SK-N-SH (cell line): ENCODE measurements around the gene IGFBP7. TPM values are rescaled to one million over a fixed set of nuclear protein-coding genes. Genes with fewer than 3 reads are reported as not detected.

ENCODE experiments used
- CTCF ChIA-PET: fragments of 300-600, 350-600 bp; formaldehyde crosslinking; extraction: SDS; loops from one replicate; lab custom pipeline; 2021; lab: Yijun Ruan, JAX
- POLR2A ChIA-PET: fragments of 350-600 bp; sonication (Branson Sonifier 250); formaldehyde crosslinking; extraction: SDS; loops from one replicate; lab custom pipeline; 2020; ENCODE audit warnings: antibody characterized with exemption, inconsistent platforms; lab: Yijun Ruan, JAX
- DNase-seq: peaks from one replicate; pipeline ENCODE4 v3.0.0; 2012
- H2AFZ ChIP-seq: fragments of 200-600 bp; sonication (generic); 2 replicates; pipeline ENCODE4 v1.8.1; 2016; ENCODE audit warnings: antibody characterized with exemption, mild to moderate bottlenecking, low read depth
- H3F3A ChIP-seq: fragments of 200-600 bp; sonication (generic); replicated peaks from 2 replicates; pipeline ENCODE3; 2016; ENCODE audit warnings: antibody characterized with exemption, mild to moderate bottlenecking; ENCODE audit not compliant: insufficient read depth
- H3K27ac ChIP-seq, 2 experiments: fragments of 200-500 bp in 1 of 2; fragments of 200-600 bp in 1 of 2; sonication (Bioruptor generic) in 1 of 2; sonication (generic), shearing (Covaris generic) in 1 of 2; 2 replicates each; pipeline versions ENCODE4 v1.5.1 to v1.6.1; 2014 to 2016; ENCODE audit warnings: low read depth in 2 of 2, inconsistent platforms in 1 of 2, low read length in 1 of 2, mild to moderate bottlenecking in 1 of 2, mixed read lengths in 1 of 2
- H3K27me3 ChIP-seq: fragments of 200-600 bp; sonication (generic), shearing (Covaris generic); 2 replicates; pipeline ENCODE4 v1.6.1; 2016; ENCODE audit warnings: mixed run types; ENCODE audit not compliant: insufficient read depth
- H3K36me3 ChIP-seq, 2 experiments: fragments of 200-500 bp in 1 of 2; fragments of 200-600 bp in 1 of 2; sonication (Bioruptor generic) in 1 of 2; sonication (generic) in 1 of 2; replicated peaks in 1 of 2; 2 replicates each; pipeline versions ENCODE3 to v1.5.1; 2014 to 2016; ENCODE audit warnings: low read length in 1 of 2, mild to moderate bottlenecking in 1 of 2; ENCODE audit not compliant: insufficient read depth in 2 of 2, control insufficient read depth in 1 of 2
- H3K4me1 ChIP-seq, 2 experiments: fragments of 200-500 bp in 1 of 2; fragments of 200-600 bp in 1 of 2; sonication (Bioruptor generic) in 1 of 2; sonication (generic), shearing (Covaris generic) in 1 of 2; 2 replicates each; pipeline versions ENCODE4 v1.5.1 to v1.6.1; 2014 to 2016; ENCODE audit warnings: low read depth in 1 of 2, low read length in 1 of 2, mixed run types in 1 of 2; ENCODE audit not compliant: insufficient read depth in 2 of 2, control insufficient read depth in 1 of 2
- H3K4me2 ChIP-seq: fragments of 200-600 bp; sonication (generic), shearing (Covaris generic); 2 replicates; pipeline ENCODE4 v1.6.1; 2017; ENCODE audit warnings: mixed run types
- H3K4me3 ChIP-seq, 2 experiments: fragments of 200-500 bp in 1 of 2; fragments of 200-600 bp in 1 of 2; sonication (Bioruptor generic) in 1 of 2; sonication (generic), shearing (Covaris generic) in 1 of 2; 2 replicates each; pipeline versions ENCODE4 v1.5.1 to v1.8.1; 2014 to 2016; ENCODE audit warnings: low read depth in 2 of 2, inconsistent platforms in 1 of 2, low read length in 1 of 2, mild to moderate bottlenecking in 1 of 2, mixed read lengths in 1 of 2, moderate library complexity in 1 of 2
- H3K79me2 ChIP-seq: fragments of 200-600 bp; sonication (generic); 2 replicates; pipeline ENCODE4 v1.8.1; 2017; ENCODE audit warnings: mild to moderate bottlenecking; ENCODE audit not compliant: insufficient read depth
- H3K9ac ChIP-seq: fragments of 200-600 bp; sonication (generic); 2 replicates; pipeline ENCODE4 v1.6.1; 2017; ENCODE audit warnings: mixed run types
- H3K9me2 ChIP-seq: fragments of 200-600 bp; sonication (generic); 2 replicates; pipeline ENCODE4 v1.6.1; 2017; ENCODE audit warnings: mixed run types
- H3K9me3 ChIP-seq: fragments of 200-600 bp; sonication (generic); 2 replicates; pipeline ENCODE4 v1.6.1; 2017; ENCODE audit warnings: mixed run types, mild to moderate bottlenecking, moderate library complexity
- H4K20me1 ChIP-seq: fragments of 200-600 bp; sonication (generic); 2 replicates; pipeline ENCODE4 v1.6.1; 2017; ENCODE audit warnings: mild to moderate bottlenecking, mixed run types; ENCODE audit not compliant: insufficient read depth
- CHD2 ChIP-seq: fragments of 150-350 bp; IDR thresholded peaks from 2 replicates; pipeline ENCODE4 v1.6.1; 2018; ENCODE audit warnings: low read length; ENCODE audit not compliant: partially characterized antibody
- ELF1 ChIP-seq: IDR thresholded peaks from 2 replicates; pipeline ENCODE4 v1.4.0; 2012
- EP300 ChIP-seq, 2 experiments: IDR thresholded peaks; 2 replicates each; pipeline versions ENCODE4 v1.4.0 to v1.6.1; 2012; ENCODE audit warnings: borderline replicate concordance in 1 of 2, low read depth in 1 of 2, low read length in 1 of 2
- EZH2phosphoT487 ChIP-seq: fragments of 200-600 bp; sonication (generic); IDR thresholded peaks from 2 replicates; pipeline ENCODE4 v1.6.1; 2017; ENCODE audit warnings: low read depth, mixed run types, mild to moderate bottlenecking, antibody characterized with exemption, moderate library complexity, borderline replicate concordance
- FOXM1 ChIP-seq: IDR thresholded peaks from 2 replicates; pipeline ENCODE4 v1.4.0; 2012; ENCODE audit warnings: low read depth, mild to moderate bottlenecking
- GABPA ChIP-seq: IDR thresholded peaks from 2 replicates; pipeline ENCODE4 v1.4.0; 2012; ENCODE audit warnings: low read depth, mild to moderate bottlenecking
- GATA2 ChIP-seq: sonication (generic); formaldehyde crosslinking; IDR thresholded peaks from 2 replicates; pipeline ENCODE4 v1.5.0; 2020; ENCODE audit warnings: mild to moderate bottlenecking, missing genetic modification reagents
- MAX ChIP-seq: IDR thresholded peaks from 2 replicates; pipeline ENCODE4 v1.4.0; 2012; ENCODE audit warnings: low read depth
- MEF2A ChIP-seq: IDR thresholded peaks from 2 replicates; pipeline ENCODE4 v1.4.0; 2012; ENCODE audit warnings: low read depth, borderline replicate concordance
- MXI1 ChIP-seq: IDR thresholded peaks from 2 replicates; pipeline ENCODE4 v1.6.1; 2012; ENCODE audit warnings: mild to moderate bottlenecking, low read depth, low read length, improper control_type of control experiment
- NRF1 ChIP-seq: IDR thresholded peaks from 2 replicates; pipeline ENCODE4 v1.6.1; 2012; ENCODE audit warnings: low read depth, mild to moderate bottlenecking, low read length
- POLR2AphosphoS5 ChIP-seq: IDR thresholded peaks from 2 replicates; pipeline ENCODE4 v1.6.1; 2012; ENCODE audit warnings: low read depth, low read length
- RAD21 ChIP-seq: IDR thresholded peaks from 2 replicates; pipeline ENCODE4 v1.6.1; 2012; ENCODE audit warnings: mild to moderate bottlenecking, low read length
- RXRA ChIP-seq: IDR thresholded peaks from 2 replicates; pipeline ENCODE4 v1.4.0; 2012; ENCODE audit warnings: low read depth, mild to moderate bottlenecking, borderline replicate concordance
- SIN3A ChIP-seq: IDR thresholded peaks from 2 replicates; pipeline ENCODE4 v1.6.1; 2012; ENCODE audit warnings: low read depth, mild to moderate bottlenecking, low read length, moderate library complexity, borderline replicate concordance
- TAF1 ChIP-seq: IDR thresholded peaks from 2 replicates; pipeline ENCODE4 v1.6.1; 2012; ENCODE audit warnings: low read depth, mild to moderate bottlenecking, low read length, moderate library complexity, borderline replicate concordance
- YY1 ChIP-seq: IDR thresholded peaks from 2 replicates; pipeline ENCODE4 v1.4.0; 2012; ENCODE audit warnings: low read depth, mild to moderate bottlenecking
- WGBS: methylation state at CpG from one replicate; pipeline ENCODE4 v1.1.6; 2017; ENCODE audit warnings: low lambda C conversion rate; 5-methylcytosine and 5-hydroxymethylcytosine counted together
- polyA plus RNA-seq, 3 experiments: library from polyadenylated mRNA; depleted of rRNA; stranded (reverse); fragments of >200 nt; gene quantifications; 2 replicates each; pipeline ENCODE4 v1.2.3, GENCODE V29; 2012
- TF ChIP-seq, protein P1 (sequence below): fragments of 200-600 bp; sonication (generic); IDR thresholded peaks from 2 replicates; pipeline ENCODE4 v1.6.1; 2017; ENCODE audit warnings: antibody characterized with exemption, mild to moderate bottlenecking, moderate library complexity
- TF ChIP-seq, protein P2 (sequence below): IDR thresholded peaks from 2 replicates; pipeline ENCODE4 v1.6.1; 2012; ENCODE audit warnings: mild to moderate bottlenecking, low read depth, low read length, moderate library complexity
- TF ChIP-seq, protein P3 (sequence below): fragments of 150-350 bp; IDR thresholded peaks from 2 replicates; pipeline ENCODE4 v1.6.1; 2016; ENCODE audit warnings: mild to moderate bottlenecking, low read depth, low read length

Gene IGFBP7
- polyA plus RNA-seq, 1 of the 3 experiments (the other 2 are of a cell fraction) = 0.38 TPM

DNA sequence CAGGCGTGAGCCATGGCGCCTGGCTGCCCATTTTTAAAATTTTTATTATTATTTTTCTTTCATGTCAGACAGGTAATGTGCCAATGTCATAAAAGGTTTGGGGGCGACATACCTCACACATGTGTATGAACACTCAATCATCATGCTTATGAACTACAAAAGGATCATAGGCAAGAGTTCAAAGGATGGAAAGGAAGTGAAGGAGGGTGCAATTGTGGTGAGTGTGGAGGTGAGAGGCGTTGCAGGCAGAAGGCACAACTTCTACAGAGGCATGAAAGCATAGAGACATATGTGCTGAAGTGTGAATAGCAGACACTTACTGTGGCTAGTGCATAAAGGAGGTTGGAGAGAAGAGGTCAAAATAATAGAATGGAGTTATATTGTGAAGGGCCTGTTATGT is 4.0 kb downstream of the IGFBP7 start:
- Histone ChIP-seq H4K20me1 (no peaks in the 10 kb centered on the region), H3K27ac (no peak overlapping the region), H3K4me1 (peaks cover 7 to 23% of the 10 kb centered on the region in 2 experiments), H3K4me3 (no peak overlapping the region), H2AFZ (no peak overlapping the region), H3K9me3 (no peaks in the 10 kb centered on the region), H3K36me3 (no peaks in the 10 kb centered on the region), H3F3A (peaks cover 13% of the 10 kb centered on the region), H3K79me2 (no peaks in the 10 kb centered on the region), H3K9ac (no peak overlapping the region), H3K27me3 (no peaks in the 10 kb centered on the region), H3K9me2 (no peaks in the 10 kb centered on the region), H3K4me2 (no peak overlapping the region)
- no peak for DNase-seq
- ChIA-PET CTCF (interaction anchor here (0.9 to 1.0 kb wide), 2 partner anchors 10 to 68 kb away, joined by 3 read pairs; no protein-coding TSS in a partner anchor), POLR2A (no interaction called here)
- WGBS = 62% methylated on average over 4 of the region's 4 CpGs
- no peak for TF ChIP-seq EP300 (IDR thresholded peaks at IDR 0.05; ENCODE audit: borderline replicate concordance in 1 of 2, low read depth in 1 of 2, low read length in 1 of 2)
- TF ChIP-seq EZH2phosphoT487 = no peak
- no peak for TF ChIP-seq MAX
- TF ChIP-seq, protein P1, sequence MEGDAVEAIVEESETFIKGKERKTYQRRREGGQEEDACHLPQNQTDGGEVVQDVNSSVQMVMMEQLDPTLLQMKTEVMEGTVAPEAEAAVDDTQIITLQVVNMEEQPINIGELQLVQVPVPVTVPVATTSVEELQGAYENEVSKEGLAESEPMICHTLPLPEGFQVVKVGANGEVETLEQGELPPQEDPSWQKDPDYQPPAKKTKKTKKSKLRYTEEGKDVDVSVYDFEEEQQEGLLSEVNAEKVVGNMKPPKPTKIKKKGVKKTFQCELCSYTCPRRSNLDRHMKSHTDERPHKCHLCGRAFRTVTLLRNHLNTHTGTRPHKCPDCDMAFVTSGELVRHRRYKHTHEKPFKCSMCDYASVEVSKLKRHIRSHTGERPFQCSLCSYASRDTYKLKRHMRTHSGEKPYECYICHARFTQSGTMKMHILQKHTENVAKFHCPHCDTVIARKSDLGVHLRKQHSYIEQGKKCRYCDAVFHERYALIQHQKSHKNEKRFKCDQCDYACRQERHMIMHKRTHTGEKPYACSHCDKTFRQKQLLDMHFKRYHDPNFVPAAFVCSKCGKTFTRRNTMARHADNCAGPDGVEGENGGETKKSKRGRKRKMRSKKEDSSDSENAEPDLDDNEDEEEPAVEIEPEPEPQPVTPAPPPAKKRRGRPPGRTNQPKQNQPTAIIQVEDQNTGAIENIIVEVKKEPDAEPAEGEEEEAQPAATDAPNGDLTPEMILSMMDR = no peak
- TF ChIP-seq NRF1 = no peak
- no peak for TF ChIP-seq RAD21
- TF ChIP-seq GATA2 (CRISPR knock-in tag) = no peak
- no peak for TF ChIP-seq CHD2
- TF ChIP-seq TAF1 = no peak
- no peak for TF ChIP-seq RXRA
- no peak for TF ChIP-seq FOXM1
- no peak for TF ChIP-seq MEF2A
- TF ChIP-seq SIN3A = no peak
- TF ChIP-seq GABPA = no peak
- no peak for TF ChIP-seq MXI1
- no peak for TF ChIP-seq POLR2AphosphoS5
- TF ChIP-seq YY1 = no peak
- TF ChIP-seq, protein P2, sequence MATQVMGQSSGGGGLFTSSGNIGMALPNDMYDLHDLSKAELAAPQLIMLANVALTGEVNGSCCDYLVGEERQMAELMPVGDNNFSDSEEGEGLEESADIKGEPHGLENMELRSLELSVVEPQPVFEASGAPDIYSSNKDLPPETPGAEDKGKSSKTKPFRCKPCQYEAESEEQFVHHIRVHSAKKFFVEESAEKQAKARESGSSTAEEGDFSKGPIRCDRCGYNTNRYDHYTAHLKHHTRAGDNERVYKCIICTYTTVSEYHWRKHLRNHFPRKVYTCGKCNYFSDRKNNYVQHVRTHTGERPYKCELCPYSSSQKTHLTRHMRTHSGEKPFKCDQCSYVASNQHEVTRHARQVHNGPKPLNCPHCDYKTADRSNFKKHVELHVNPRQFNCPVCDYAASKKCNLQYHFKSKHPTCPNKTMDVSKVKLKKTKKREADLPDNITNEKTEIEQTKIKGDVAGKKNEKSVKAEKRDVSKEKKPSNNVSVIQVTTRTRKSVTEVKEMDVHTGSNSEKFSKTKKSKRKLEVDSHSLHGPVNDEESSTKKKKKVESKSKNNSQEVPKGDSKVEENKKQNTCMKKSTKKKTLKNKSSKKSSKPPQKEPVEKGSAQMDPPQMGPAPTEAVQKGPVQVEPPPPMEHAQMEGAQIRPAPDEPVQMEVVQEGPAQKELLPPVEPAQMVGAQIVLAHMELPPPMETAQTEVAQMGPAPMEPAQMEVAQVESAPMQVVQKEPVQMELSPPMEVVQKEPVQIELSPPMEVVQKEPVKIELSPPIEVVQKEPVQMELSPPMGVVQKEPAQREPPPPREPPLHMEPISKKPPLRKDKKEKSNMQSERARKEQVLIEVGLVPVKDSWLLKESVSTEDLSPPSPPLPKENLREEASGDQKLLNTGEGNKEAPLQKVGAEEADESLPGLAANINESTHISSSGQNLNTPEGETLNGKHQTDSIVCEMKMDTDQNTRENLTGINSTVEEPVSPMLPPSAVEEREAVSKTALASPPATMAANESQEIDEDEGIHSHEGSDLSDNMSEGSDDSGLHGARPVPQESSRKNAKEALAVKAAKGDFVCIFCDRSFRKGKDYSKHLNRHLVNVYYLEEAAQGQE = no peak
- no peak for TF ChIP-seq ELF1
- TF ChIP-seq, protein P3, sequence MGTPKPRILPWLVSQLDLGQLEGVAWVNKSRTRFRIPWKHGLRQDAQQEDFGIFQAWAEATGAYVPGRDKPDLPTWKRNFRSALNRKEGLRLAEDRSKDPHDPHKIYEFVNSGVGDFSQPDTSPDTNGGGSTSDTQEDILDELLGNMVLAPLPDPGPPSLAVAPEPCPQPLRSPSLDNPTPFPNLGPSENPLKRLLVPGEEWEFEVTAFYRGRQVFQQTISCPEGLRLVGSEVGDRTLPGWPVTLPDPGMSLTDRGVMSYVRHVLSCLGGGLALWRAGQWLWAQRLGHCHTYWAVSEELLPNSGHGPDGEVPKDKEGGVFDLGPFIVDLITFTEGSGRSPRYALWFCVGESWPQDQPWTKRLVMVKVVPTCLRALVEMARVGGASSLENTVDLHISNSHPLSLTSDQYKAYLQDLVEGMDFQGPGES = no peak
